HepG2 (cell line): ENCODE results near the gene ZBTB46. TPM values are rescaled to one million over a fixed set of nuclear protein-coding genes. Genes with fewer than 3 reads are reported as not detected.

Experiments used
- CBFB ChIP-seq: sonication (generic); formaldehyde crosslinking; IDR thresholded peaks from 2 replicates; pipeline ENCODE4 v1.4.0; 2020; ENCODE audit warnings: missing genetic modification reagents
- EED ChIP-seq: sonication (generic); formaldehyde crosslinking; IDR thresholded peaks from 2 replicates; pipeline ENCODE4 v1.5.0; 2020; ENCODE audit warnings: mild to moderate bottlenecking, missing genetic modification reagents
- GTF2F1 ChIP-seq: fragments of 150-350 bp; IDR thresholded peaks from 2 replicates; pipeline ENCODE4 v1.6.1; 2014; ENCODE audit warnings: low read length
- MAF1 ChIP-seq: sonication (generic); formaldehyde crosslinking; IDR thresholded peaks from 2 replicates; pipeline ENCODE4 v1.5.0; 2020; ENCODE audit warnings: missing genetic modification reagents, borderline replicate concordance
- PRDM4 ChIP-seq: sonication (generic); formaldehyde crosslinking; IDR thresholded peaks from 2 replicates; pipeline ENCODE4 v1.9.0; 2021; ENCODE audit warnings: missing genetic modification reagents, borderline replicate concordance
- RARG ChIP-seq: sonication (generic); formaldehyde crosslinking; IDR thresholded peaks from 2 replicates; pipeline ENCODE4 v1.4.0; 2020; ENCODE audit warnings: low read depth, mild to moderate bottlenecking, missing genetic modification reagents
- SRSF9 ChIP-seq: fragments of 200-400 bp; formaldehyde crosslinking; IDR thresholded peaks from 2 replicates; pipeline ENCODE4 v1.6.1; 2018; ENCODE audit warnings: borderline replicate concordance, mild to moderate bottlenecking, low read depth, low read length; ENCODE audit not compliant: insufficient read depth, poor library complexity, severe bottlenecking
- STAT5B ChIP-seq: sonication (generic); formaldehyde crosslinking; IDR thresholded peaks from 2 replicates; pipeline ENCODE4 v1.4.0; 2020; ENCODE audit warnings: missing genetic modification reagents
- TFAP4 ChIP-seq: sonication (generic); IDR thresholded peaks from 2 replicates; pipeline ENCODE4 v1.6.1; 2016; ENCODE audit warnings: low read depth, borderline replicate concordance
- ZBTB26 ChIP-seq: IDR thresholded peaks from 2 replicates; pipeline ENCODE4 v1.6.1; 2016; ENCODE audit warnings: missing compliant biosample characterization, missing genetic modification reagents, borderline replicate concordance
- ZNF280B ChIP-seq: sonication (generic); formaldehyde crosslinking; IDR thresholded peaks from 2 replicates; pipeline ENCODE4 v1.5.0; 2020; ENCODE audit warnings: missing genetic modification reagents, mild to moderate bottlenecking, borderline replicate concordance
- ZNF484 ChIP-seq: sonication (generic); formaldehyde crosslinking; IDR thresholded peaks from 2 replicates; pipeline ENCODE4 v1.5.1; 2020; ENCODE audit warnings: mild to moderate bottlenecking, low read depth, missing genetic modification reagents, borderline replicate concordance
- ZNF788 ChIP-seq: sonication (generic); formaldehyde crosslinking; IDR thresholded peaks from 2 replicates; pipeline ENCODE4 v1.5.0; 2020; ENCODE audit warnings: mild to moderate bottlenecking, missing genetic modification reagents, borderline replicate concordance
- ZSCAN25 ChIP-seq: sonication (generic); formaldehyde crosslinking; IDR thresholded peaks from 2 replicates; pipeline ENCODE4 v1.8.0; 2022; ENCODE audit warnings: mild to moderate bottlenecking, missing genetic modification reagents
- polyA plus RNA-seq, 8 experiments: library from polyadenylated mRNA; depleted of rRNA in 3 of 8; stranded (reverse) in 7 of 8; unstranded in 1 of 8; fragments of >200 nt; fragmentation: Illumina TruSeq in 4 of 8; extraction: Trizol in 4 of 8; gene quantifications; 2 replicates each; pipeline versions ENCODE4 v1.2.1 to v1.2.3, GENCODE V29; 2011 to 2016; ENCODE audit warnings: low read depth in 4 of 8, missing spikeins in 1 of 8, mixed read lengths in 1 of 8; ENCODE audit not compliant: insufficient read depth in 1 of 8
- total RNA-seq, 5 experiments: library from RNA; depleted of rRNA; stranded (reverse); fragments of >200 nt; fragmentation: Illumina TruSeq; extraction: Trizol; gene quantifications; 2 replicates each; pipeline ENCODE4 v1.2.3, GENCODE V29; 2016; ENCODE audit warnings: low read depth in 1 of 5

ZBTB46 gene
- total and polyA plus RNA-seq, 2 of the 13 experiments (the other 11 are each of a cell fraction or from before 2014, with no cell fraction given), result 1.6 to 13.5 TPM

- TF ChIP-seq ZBTB26 (CRISPR knock-in tag) (no peak), CBFB (CRISPR knock-in tag) (peak; percentile 37; the same call in 1 of the 2 replicates), ZNF280B (CRISPR knock-in tag) (peak; percentile 18; the same call in 1 of the 2 replicates), TFAP4 (peak; percentile 7; the same call in 1 of the 2 replicates), EED (CRISPR knock-in tag) (peak; percentile 77), MAF1 (CRISPR knock-in tag) (no peak), ZNF788 (CRISPR knock-in tag) (peak; percentile 83; the same call in 1 of the 2 replicates), STAT5B (CRISPR knock-in tag) (no peak), PRDM4 (peak; percentile 37; the same call in 1 of the 2 replicates), ZNF484 (CRISPR knock-in tag) (0 out of 2 replicates have a peak, but pooled peaks have one; percentile 46), RARG (no peak), SRSF9 (no peak), GTF2F1 (0 out of 2 replicates have a peak, but pooled peaks have one; percentile 5), ZSCAN25 (CRISPR knock-in tag) (no peak)
Measured at GRCh38 chr20:63736893-63737694, 94.0 kb downstream of the ZBTB46 start (continued).
